Endothelial cell of umbilical vein (primary cell): Measurements from ENCODE around the gene ZNF423.

Source experiments
- FOS ChIP-seq: IDR thresholded peaks from 2 replicates; pipeline ENCODE4 v1.6.1; 2011; ENCODE audit warnings: mild to moderate bottlenecking, low read length, moderate library complexity, borderline replicate concordance; ENCODE audit not compliant: insufficient read depth
- JUN ChIP-seq: IDR thresholded peaks from 2 replicates; pipeline ENCODE4 v1.6.1; 2011; ENCODE audit warnings: borderline replicate concordance, low read depth; ENCODE audit not compliant: insufficient read length, insufficient read depth
- POLR2A ChIP-seq: IDR thresholded peaks from 2 replicates; pipeline ENCODE4 v1.6.1; 2012; ENCODE audit warnings: low read depth, mild to moderate bottlenecking, control low read depth, low read length
- POLR2AphosphoS5 ChIP-seq: IDR thresholded peaks from 2 replicates; pipeline ENCODE4 v1.6.1; 2012; ENCODE audit warnings: low read depth, mild to moderate bottlenecking, control low read depth, low read length, moderate library complexity; ENCODE audit not compliant: insufficient read depth
- TF ChIP-seq, protein P1 (sequence below), 2 donors: IDR thresholded peaks; 1 replicate in 1 of 2; 2 replicates in 1 of 2; pipeline ENCODE4 v1.5.1; 2011; ENCODE audit warnings: low read length in 2 of 2, mild to moderate bottlenecking in 2 of 2, moderate library complexity in 2 of 2, control low read depth in 1 of 2, inconsistent platforms in 1 of 2, low read depth in 1 of 2; ENCODE audit not compliant: insufficient read depth in 1 of 2; ENCODE audit errors: extremely low read depth in 1 of 2

DNA sequence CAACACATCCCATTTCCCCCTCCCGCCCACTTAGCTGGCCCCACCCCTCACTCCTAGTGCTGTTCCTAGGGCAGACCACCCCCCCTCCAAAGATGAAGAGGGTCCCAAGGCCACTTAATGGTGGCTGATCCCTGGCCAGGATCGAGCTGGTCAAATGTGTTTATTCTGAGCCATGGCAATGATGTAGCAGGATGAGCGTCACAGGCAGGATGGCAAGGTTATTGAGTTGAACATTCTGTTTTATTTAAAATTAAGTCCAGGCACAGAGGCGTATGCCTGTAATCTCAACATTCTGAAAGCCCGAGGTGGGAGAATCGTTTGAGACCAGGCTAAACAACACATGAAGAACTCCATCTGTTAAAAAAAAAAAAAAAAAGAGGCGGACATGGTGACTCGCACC, 12.2 kb downstream of the ZNF423 start:
- TF ChIP-seq POLR2AphosphoS5 (no peak), POLR2A (no peak), JUN (no peak), FOS (no peak)
- TF ChIP-seq, protein P1, sequence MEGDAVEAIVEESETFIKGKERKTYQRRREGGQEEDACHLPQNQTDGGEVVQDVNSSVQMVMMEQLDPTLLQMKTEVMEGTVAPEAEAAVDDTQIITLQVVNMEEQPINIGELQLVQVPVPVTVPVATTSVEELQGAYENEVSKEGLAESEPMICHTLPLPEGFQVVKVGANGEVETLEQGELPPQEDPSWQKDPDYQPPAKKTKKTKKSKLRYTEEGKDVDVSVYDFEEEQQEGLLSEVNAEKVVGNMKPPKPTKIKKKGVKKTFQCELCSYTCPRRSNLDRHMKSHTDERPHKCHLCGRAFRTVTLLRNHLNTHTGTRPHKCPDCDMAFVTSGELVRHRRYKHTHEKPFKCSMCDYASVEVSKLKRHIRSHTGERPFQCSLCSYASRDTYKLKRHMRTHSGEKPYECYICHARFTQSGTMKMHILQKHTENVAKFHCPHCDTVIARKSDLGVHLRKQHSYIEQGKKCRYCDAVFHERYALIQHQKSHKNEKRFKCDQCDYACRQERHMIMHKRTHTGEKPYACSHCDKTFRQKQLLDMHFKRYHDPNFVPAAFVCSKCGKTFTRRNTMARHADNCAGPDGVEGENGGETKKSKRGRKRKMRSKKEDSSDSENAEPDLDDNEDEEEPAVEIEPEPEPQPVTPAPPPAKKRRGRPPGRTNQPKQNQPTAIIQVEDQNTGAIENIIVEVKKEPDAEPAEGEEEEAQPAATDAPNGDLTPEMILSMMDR (IDR thresholded peaks at IDR 0.05; ENCODE audit: extremely low read depth in 1 of 2, insufficient read depth in 1 of 2, low read depth in 1 of 2, low read length in 2 of 2) = no peak
